Measurements from ENCODE around the gene ATOH7.
"Not testable (repeated sequence)": the region's sequence is repeated elsewhere in the genome, so short reads cannot be mapped to it uniquely, and the experiment has no call there.

Gene ATOH7

GRCh38 chr10:68231817-68232251 lies at the start of gene ATOH7:
ATOH7 (minus strand) TSS chr10:68232113; CDS start chr10:68231677, 436 bp downstream.
- DNase-seq, result no peak

- no peak for DNase-seq
Observed at GRCh38 chr10:68280758-68281157, 48.8 kb upstream of the ATOH7 start.

DNA sequence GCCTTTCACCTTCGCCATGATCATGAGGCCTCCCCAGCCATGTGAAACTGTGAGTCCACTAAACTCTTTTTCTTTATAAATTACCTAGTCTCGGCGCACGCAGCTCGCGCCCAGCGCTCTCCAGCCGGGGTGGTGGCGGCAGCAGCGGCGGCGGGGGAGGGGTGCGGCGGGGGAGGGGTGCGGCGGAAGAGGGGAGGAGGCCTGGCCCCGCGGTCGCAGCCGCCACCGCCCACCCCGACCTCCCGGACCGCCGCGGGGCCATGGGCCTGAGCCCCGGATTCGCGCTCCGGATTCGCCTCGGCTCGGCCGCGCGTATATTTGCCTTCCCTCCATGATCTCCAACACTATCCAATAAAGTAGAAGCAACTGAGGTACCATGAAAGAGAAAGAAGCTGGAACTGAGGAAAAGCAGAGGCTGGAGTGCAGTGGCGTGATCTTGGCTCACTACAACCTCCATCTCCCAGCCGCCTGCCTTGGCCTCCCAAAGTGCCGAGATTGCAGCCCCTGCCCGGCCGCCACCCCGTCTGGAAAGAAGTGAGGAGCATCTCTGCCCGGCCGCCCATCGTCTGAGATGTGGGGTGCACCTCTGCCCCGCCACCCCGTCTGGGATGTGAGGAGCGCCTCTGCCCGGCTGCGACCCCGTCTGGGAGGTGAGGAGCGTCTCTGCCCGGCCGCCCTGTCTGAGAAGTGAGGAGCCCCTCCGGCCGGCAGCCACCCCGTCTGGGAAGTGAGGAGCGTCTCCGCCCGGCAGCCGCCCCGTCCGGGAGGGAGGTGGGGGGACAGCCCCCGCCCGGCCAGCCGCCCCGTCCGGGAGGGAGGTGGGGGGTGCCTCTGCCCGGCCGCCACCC lies 47.2 kb upstream of the ATOH7 start:
- not testable (repeated sequence) for DNase-seq

DNA sequence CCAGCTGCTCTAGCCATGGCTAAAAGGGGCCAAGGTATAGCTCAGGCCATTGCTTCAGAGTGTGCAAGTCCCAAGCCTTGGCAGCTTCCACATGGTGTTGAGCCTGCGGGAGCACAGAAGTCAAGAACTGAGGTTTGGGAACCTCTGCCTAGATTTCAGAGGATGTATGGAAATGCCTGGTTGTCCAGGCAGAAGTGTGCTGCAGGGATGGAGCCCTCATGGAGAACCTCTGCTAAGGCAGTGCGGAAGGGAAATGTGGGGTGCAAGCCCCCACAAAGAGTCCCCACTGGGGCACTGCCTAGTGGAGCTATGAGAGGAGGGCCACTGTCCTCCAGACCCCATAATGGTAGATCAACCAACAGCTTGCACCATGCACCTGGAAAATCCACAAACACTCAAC lies 45.9 kb upstream of the ATOH7 start:
- DNase-seq, result not testable (repeated sequence)

- no peak for DNase-seq
Observed at GRCh38 chr10:68276224-68276623, 44.3 kb upstream of the ATOH7 start.

DNA sequence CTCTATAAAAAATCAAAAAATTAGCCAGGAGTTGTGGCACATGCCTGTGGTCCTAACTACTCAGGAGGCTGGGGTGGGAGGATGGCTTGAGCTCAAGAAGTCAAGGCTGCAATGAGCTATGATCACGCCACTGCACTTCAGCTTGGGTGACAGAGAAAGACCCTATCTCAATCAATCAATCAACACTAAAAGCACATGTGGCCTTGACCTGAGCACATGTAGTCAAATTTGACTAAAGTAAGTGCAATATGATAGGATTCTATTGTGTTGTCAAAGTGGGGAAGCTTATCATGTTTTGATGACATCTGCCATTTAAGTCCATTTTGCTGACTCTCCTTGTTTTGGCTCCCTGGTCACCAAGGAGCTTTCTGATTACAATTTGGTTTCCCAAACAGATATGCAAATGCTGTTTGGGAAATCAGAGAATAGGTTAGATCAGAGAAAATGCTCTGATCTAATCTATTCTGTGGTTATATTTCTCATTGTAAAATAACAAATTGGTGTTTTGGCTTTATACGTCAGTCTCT lies 43.8 kb upstream of the ATOH7 start:
- no peak for DNase-seq

- DNase-seq, result no peak
Observed at GRCh38 chr10:68272833-68273232, 40.9 kb upstream of the ATOH7 start.

DNA sequence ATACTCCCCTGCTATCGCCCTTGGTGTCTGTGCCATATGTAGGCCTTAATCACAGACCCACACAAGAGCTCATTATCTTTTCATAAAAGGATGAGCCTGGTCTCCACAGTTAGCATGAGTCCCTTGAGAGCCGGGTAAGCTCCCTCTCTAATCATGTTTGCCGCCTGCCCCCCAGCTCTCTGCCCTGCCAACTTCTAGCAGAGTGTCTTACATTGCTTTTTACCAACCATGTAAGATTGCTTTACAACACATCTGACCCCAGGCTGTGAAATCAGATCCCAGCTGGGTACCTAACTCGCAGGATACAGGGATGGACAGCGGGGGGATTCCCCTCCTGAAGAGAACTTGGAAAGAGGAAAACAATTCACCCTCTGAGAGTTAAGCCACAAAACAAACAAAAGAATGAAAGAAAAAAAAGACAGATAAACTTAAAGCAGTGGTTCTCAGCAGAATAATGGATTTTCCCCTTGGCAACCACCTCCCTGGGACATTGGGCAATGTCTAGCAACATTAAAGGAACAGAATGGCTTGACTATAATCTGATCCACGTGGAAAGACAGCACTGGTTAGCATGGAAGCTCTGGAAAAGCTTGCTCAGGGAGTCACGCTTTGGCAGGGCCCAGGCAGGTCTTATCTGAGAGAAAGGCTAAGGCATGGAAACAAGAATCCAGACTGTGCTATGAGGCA lies 39.4 kb upstream of the ATOH7 start:
- DNase-seq, result no peak

- no peak for DNase-seq
Observed at GRCh38 chr10:68269562-68270290, 37.8 kb upstream of the ATOH7 start.

DNA sequence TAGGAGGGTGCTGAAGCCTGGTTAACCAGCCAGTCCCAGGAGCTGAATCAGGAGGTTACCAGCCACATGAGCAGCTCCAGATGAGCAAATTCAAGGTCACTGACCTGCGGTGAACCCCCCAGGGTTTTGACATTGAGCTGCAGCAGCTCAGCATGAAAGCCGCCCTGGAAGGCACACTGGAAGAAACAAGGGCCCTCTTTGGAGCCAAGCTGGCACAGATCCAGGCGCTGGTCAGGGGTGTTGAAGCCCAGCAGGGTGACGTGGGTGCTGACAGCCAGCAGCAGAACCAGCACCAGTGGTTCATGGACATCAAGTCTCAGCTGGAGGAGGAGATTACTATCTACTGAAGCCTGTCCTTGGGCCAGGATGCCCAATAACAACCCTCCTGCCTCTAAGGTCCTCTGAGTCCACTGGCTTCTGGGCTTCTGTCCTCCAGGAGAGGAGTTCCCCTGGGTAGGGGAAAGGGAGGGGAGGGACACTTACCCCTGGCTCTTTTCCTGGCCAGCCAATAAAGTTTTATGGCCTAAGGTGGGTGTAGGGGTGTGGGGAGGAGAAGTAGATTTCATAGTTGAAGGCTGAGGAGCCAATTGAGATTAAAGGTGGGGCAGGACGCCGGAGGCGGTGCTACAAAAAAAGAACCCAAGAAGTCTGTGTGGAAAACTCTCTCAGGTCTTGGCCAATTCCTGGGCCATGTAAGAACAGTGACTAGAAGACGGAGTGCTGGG lies 29.4 kb upstream of the ATOH7 start:
- peak in 1 of 3 experiments; percentile 13 for DNase-seq

DNA sequence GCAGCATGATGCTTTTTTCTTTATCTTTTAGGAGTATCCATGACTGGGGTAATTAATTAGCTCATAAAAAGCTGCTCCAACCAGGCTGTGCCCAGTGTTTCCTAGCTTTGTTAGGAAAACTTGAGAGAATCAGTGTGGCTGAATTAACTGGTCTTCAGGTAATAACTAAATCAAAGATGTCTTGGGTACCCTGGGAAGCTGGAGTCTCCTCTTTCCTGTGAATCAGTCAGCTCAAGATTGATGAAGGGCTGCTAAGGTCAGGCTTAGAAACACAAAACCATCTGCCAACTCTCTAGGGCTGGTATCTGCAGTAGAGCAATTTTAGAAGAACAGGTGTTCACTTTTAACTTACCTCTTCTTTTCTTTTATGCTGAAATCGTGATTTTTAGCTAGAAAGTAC lies 21.4 kb upstream of the ATOH7 start:
- DNase-seq, result no peak

DNA sequence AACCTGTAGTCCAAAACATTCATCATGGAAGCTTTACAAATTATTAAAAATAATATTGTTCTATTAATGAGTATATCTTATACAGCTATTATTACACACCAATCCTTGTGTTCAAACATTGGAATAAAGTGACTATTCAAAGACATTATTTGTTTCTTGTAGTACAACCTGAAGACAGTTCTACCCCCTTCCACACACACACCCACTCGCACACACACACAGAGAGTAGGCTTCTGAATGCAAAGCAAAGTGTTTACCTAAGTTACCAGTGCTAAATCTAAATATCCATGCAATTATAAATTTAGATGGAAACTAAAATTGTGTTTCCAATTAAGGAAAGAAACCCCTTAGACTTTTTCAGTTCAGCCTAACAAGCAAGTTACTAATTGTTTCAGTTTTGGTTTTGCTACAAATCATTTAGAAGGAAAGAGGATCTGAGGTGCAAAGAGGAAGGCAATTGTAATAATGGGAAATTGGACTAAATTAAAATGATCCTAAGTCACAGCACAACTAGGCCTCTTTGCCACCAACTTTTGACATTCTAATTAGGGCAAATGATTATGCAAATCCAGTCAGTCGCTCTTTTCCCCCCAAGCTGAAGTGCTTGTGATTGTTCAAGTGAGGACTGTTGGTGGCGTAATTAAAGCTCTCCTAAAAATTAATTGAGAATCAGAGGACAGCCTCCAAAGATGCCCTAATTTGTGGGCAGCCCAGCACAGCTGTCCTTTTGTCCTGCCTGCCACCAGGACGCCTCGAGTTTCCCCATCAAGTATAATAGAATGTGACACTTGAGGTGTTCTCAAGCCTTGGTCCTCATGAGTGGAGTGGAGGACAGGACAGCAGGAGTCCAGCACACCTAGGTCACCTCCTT lies 19.9 kb upstream of the ATOH7 start:
- DNase-seq, result peak in 1 of 3 experiments; percentile 35

DNA sequence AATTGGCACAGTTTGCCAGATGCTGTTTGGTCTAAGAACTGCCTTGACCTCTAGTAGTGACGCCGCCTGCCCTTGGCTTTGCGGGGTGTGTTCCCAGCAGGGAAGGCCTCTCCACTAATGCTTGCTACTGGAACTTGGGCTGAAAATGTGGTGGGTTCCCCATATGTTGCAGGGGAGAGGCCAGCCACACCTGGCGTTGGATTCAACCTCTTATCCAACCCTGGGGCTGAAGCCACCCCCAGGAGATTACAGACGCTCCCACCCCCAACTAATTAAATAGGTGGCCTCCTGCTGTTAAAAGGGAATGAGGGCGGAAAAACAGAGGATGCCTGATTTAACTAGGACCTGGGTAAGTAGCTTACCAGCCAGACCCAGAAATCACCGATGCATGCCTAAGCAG lies 19.2 kb upstream of the ATOH7 start:
- peak in 2 of 3 experiments; percentile 22 to 63 for DNase-seq

DNA sequence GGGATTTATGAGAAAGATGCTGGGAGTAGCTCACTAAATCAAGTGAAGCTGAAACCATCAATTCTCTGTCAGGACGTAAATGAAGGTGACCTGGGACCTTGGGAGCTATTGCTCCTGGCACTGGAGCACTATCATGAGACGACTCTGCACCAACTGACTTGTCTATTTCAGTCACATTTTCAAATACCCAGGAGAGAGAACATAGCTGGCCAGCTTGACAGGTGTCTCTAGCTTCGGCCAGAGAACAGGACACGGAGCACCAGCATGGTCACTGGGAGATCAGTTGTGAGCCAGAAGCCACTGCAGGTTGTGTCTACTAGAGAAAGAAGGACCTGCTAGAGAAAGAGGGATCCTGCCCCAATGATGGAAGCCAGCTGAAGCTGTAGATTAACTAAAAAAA lies 17.4 kb upstream of the ATOH7 start:
- DNase-seq, result no peak

DNA sequence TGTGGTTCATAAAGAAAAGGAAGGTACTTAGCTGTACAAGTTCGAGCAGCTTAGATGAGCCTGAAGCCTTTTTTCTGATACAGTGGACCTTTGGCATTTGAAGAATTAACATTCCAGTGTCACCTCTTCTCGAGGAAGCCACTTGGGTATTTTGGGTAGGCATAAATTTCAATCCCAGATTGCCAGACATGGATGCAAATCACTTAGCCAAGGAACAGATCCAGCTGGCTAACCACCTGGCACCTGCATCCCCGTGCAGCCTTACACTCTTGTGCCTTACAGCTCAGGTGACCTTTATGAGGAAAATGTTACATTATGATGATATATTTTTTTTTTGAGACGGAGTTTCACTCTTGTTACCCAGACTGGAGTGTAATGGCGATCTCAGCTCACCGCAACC lies 16.0 kb upstream of the ATOH7 start:
- no peak for DNase-seq

DNA sequence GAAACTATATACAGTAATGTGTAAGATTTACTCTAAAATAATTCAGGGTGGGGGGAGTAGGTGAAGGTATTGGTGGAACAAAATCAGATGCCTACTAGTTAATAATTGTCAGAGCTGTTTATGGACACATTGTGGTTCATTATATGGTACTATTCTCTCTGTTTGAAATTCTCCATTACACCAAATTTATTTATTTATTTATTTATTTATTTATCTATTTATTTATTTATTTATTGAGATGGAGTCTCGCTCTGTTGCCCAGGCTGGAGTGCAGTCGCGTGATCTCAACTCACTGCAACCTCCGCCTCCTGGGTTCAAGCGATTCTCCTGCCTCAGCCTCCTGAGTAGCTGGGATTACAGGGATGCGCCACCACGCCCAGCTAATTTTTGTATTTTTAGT lies 14.5 kb upstream of the ATOH7 start:
- not testable (repeated sequence) for DNase-seq

DNA sequence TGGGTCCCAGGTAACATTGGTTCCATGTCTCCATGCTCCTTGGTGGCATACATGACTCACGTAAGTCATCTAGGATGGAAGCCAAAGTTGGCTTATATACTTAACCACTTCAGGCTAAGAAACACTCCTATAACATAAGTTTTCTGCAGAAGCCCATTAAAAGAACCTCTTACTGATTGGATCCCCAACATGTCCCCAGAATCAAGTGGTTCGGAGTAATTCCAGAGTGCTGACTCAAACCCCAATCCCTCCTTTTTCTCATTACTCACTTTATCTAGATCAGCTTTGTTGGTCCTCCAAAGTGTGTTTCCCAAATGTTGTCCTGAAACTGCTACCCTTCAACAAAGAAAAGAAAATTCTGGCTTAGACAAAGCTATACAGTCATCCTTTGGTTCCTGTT lies 10.1 kb upstream of the ATOH7 start:
- DNase-seq, result no peak

DNA sequence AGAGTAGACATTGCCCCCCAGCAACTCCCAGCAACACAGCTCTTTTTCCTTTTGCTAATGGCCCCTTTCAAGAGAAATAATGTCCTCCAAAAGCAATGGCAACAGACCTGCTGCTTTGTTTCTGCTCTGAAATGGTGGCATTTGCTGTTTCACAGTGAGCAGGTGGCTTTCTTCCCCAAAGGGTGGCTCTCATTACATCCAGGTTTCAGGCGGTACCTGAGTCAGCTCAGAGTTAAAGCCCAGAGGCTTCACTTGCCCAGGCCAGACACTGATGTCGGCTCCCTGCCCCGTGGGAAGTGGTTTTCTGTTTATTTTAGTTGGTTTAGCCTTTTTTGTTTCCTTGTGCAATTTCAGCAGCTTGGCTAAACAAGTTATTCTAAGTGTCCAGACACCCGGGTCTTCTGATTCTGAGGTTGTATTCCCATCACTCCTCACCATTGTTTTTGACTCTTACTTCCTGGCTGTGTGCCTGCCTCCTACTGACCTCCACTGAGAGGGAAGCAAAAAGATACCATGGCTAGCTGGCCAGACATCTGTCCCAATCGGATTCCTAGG lies 7.8 kb upstream of the ATOH7 start:
- DNase-seq, result no peak

DNA sequence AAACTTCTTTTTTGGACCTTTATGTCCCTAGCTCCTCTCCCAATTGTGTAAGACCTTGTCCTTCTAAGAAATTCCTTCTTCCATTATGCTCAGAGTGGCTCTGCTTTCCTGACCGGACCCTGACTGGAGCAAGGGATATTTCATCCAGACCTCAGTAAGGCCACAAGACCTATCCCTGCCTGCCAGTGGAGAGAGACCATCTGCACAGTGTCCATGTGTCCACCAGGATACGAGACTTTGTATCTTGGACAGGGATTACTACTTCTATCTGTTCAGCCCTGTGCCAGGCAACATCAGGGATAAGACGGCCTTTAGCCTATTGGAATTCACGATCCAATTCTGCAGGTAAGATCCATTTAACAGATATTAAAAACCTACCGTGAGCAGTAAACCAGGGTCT lies 7.2 kb upstream of the ATOH7 start:
- no peak for DNase-seq

DNA sequence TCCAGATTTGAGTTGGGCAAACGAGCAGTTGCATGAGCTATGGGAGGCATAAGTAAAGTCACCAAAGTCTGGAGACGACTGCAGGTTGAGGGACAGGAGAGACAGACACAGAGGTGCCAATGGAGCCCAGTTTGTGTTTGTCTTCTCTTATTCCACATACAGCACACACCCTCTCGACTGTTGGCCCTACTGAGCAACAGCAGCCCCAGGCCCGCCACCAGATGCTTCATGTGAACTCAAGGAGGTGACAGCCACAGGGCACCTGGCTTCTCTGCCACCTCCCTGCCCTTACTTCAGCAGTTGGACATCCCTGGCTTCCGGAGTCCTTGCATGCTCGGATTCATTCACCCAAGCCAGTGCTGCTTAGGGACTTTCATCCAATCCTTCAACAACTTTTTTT lies 6.5 kb upstream of the ATOH7 start:
- DNase-seq, result no peak

GRCh38 chr10:68237173-68237572 lies 5.3 kb upstream of the ATOH7 start:
- DNase-seq, result no peak

All from NCI-H1417 (cell line).